NB4 (cell line): ENCODE results near the gene POFUT2.

Experiments
- CTCF ChIP-seq: IDR thresholded peaks from one replicate; pipeline ENCODE4 v1.5.1; 2012; ENCODE audit warnings: low read depth, low read length
- MAX ChIP-seq: IDR thresholded peaks from 2 replicates; pipeline ENCODE4 v1.6.1; 2011; ENCODE audit warnings: low read depth, low read length
- MYC ChIP-seq: IDR thresholded peaks from 2 replicates; pipeline ENCODE4 v1.6.1; 2011; ENCODE audit warnings: low read depth, low read length
- POLR2A ChIP-seq: IDR thresholded peaks from 2 replicates; pipeline ENCODE4 v1.6.1; 2011; ENCODE audit warnings: mild to moderate bottlenecking; ENCODE audit not compliant: insufficient read length; ENCODE audit errors: extremely low read depth

GRCh38 chr21:45280969-45281368 is 6.7 kb downstream of the POFUT2 start:
- TF ChIP-seq CTCF (no peak), POLR2A (no peak), MAX (no peak), MYC (no peak)
